Endothelial cell of umbilical vein (primary cell): Measurements from ENCODE around the gene ST3GAL4. TPM values are rescaled to one million over a fixed set of nuclear protein-coding genes. Genes with fewer than 3 reads are reported as not detected.

Source experiments
- BruUV-seq: library from RNA; stranded (reverse); fragments of 400-500 nt; replicated peaks from 2 replicates; lab custom pipeline; 2021; lab: Mats Ljungman, UMichigan
- CTCF ChIA-PET: fragments of 300-600, 350-600 bp; sonication (Branson Sonifier 250); formaldehyde crosslinking; loops from one replicate; lab custom pipeline; 2021; ENCODE audit warnings: antibody characterized with exemption, inconsistent platforms; lab: Charles Lee
- POLR2A ChIA-PET: fragments of 300-600, 350-600 bp; sonication (Branson Sonifier 250); formaldehyde crosslinking; loops from one replicate; lab custom pipeline; 2021; ENCODE audit warnings: antibody characterized with exemption, inconsistent platforms; lab: Charles Lee
- DNase-seq: peaks from one replicate; pipeline ENCODE4 v3.0.0-alpha.2; 2011; ENCODE audit warnings: low read depth, low spot score
- FAIRE-seq: peaks from 2 replicates; lab custom pipeline; 2011; peaks lifted over from hg19 to GRCh38; lab: Jason Lieb, UNC
- H2AFZ ChIP-seq: 2 replicates; pipeline ENCODE4 v1.6.0; 2012; ENCODE audit warnings: low read depth, low read length, control low read depth, inconsistent platforms
- H3K27ac ChIP-seq: 2 replicates; pipeline ENCODE4 v1.5.1; 2011; ENCODE audit warnings: low read depth, mild to moderate bottlenecking, control low read depth, low read length, moderate library complexity; ENCODE audit not compliant: insufficient read depth
- H3K27me3 ChIP-seq, 2 experiments: 2 replicates each; pipeline versions ENCODE4 v1.6.0 to v1.6.1; 2011; ENCODE audit warnings: low read length in 2 of 2, mixed read lengths in 1 of 2; ENCODE audit not compliant: control insufficient read depth in 2 of 2, insufficient read depth in 2 of 2
- H3K36me3 ChIP-seq, 2 experiments: 2 replicates in 1 of 2; 3 replicates in 1 of 2; pipeline ENCODE4 v1.5.1; 2011; ENCODE audit warnings: low read length in 2 of 2, mild to moderate bottlenecking in 1 of 2, moderate library complexity in 1 of 2; ENCODE audit not compliant: control insufficient read depth in 2 of 2, insufficient read depth in 2 of 2; ENCODE audit errors: extremely low read depth in 1 of 2
- H3K4me1 ChIP-seq: 3 replicates; pipeline ENCODE4 v1.5.1; 2011; ENCODE audit warnings: mild to moderate bottlenecking, low read length; ENCODE audit not compliant: control insufficient read depth, insufficient read depth; ENCODE audit errors: extremely low read depth
- H3K4me2 ChIP-seq: 2 replicates; pipeline ENCODE4 v1.6.1; 2011; ENCODE audit warnings: low read length, control low read depth, mixed read lengths; ENCODE audit not compliant: insufficient read depth
- H3K4me3 ChIP-seq, 3 experiments: fragments of 200-600 bp in 1 of 3; sonication (generic), shearing (Covaris generic) in 1 of 3; replicated peaks in 1 of 3; 2 replicates each; pipeline ENCODE4 v1.5.1; 2011 to 2016; ENCODE audit warnings: control low read depth in 3 of 3, low read length in 3 of 3, mild to moderate bottlenecking in 2 of 3, inconsistent platforms in 1 of 3, low read depth in 1 of 3, moderate library complexity in 1 of 3; ENCODE audit not compliant: insufficient read depth in 1 of 3
- H3K79me2 ChIP-seq: 2 replicates; pipeline ENCODE4 v1.6.0; 2012; ENCODE audit warnings: low read length, inconsistent platforms; ENCODE audit not compliant: control insufficient read depth, insufficient read depth
- H3K9ac ChIP-seq: replicated peaks from 2 replicates; pipeline ENCODE3; 2011; ENCODE audit warnings: low read length, control low read depth; ENCODE audit not compliant: insufficient read depth; ENCODE audit errors: extremely low read depth
- H3K9me1 ChIP-seq: replicated peaks from 3 replicates; pipeline ENCODE4 v1.6.0; 2011; ENCODE audit warnings: mild to moderate bottlenecking, low read length; ENCODE audit not compliant: control insufficient read depth, insufficient read depth; ENCODE audit errors: extremely low read depth
- H3K9me3 ChIP-seq: replicated peaks from 2 replicates; pipeline ENCODE4 v1.5.1; 2012; ENCODE audit warnings: low read length, inconsistent platforms; ENCODE audit not compliant: control insufficient read depth, insufficient read depth
- H4K20me1 ChIP-seq: replicated peaks from 2 replicates; pipeline ENCODE3; 2011; ENCODE audit warnings: mild to moderate bottlenecking, low read length; ENCODE audit not compliant: control insufficient read depth, insufficient read depth; ENCODE audit errors: extremely low read depth
- CTCF ChIP-seq, 2 donors: IDR thresholded peaks; 1 replicate in 1 of 2; 2 replicates in 1 of 2; pipeline ENCODE4 v1.5.1; 2011; ENCODE audit warnings: low read length in 2 of 2, mild to moderate bottlenecking in 2 of 2, moderate library complexity in 2 of 2, control low read depth in 1 of 2, inconsistent platforms in 1 of 2, low read depth in 1 of 2; ENCODE audit not compliant: insufficient read depth in 1 of 2; ENCODE audit errors: extremely low read depth in 1 of 2
- EZH2 ChIP-seq: IDR thresholded peaks from 2 replicates; pipeline ENCODE4 v1.6.1; 2012; ENCODE audit warnings: borderline replicate concordance, low read depth, mild to moderate bottlenecking, moderate library complexity, low read length, inconsistent platforms; ENCODE audit not compliant: severe bottlenecking
- FOS ChIP-seq: IDR thresholded peaks from 2 replicates; pipeline ENCODE4 v1.6.1; 2011; ENCODE audit warnings: mild to moderate bottlenecking, low read length, moderate library complexity, borderline replicate concordance; ENCODE audit not compliant: insufficient read depth
- GATA2 ChIP-seq: IDR thresholded peaks from 2 replicates; pipeline ENCODE4 v1.7.0; 2011; ENCODE audit warnings: low read depth, mild to moderate bottlenecking, moderate library complexity, mixed read lengths, low read length; ENCODE audit not compliant: insufficient read length, insufficient read depth
- JUN ChIP-seq: IDR thresholded peaks from 2 replicates; pipeline ENCODE4 v1.6.1; 2011; ENCODE audit warnings: borderline replicate concordance, low read depth; ENCODE audit not compliant: insufficient read length, insufficient read depth
- MAX ChIP-seq: IDR thresholded peaks from 2 replicates; pipeline ENCODE4 v1.6.1; 2011; ENCODE audit not compliant: insufficient read depth, insufficient read length
- MYC ChIP-seq: IDR thresholded peaks from one replicate; pipeline ENCODE4 v1.6.1; 2011; ENCODE audit warnings: mild to moderate bottlenecking, low read depth, low read length
- POLR2A ChIP-seq: IDR thresholded peaks from 2 replicates; pipeline ENCODE4 v1.6.1; 2012; ENCODE audit warnings: low read depth, mild to moderate bottlenecking, control low read depth, low read length
- dilution Hi-C: fragments of 300-500 bp; cut with MboI; formaldehyde crosslinking; loops from one replicate; pipeline ENCODE4 v1.15.0; 2019; ENCODE audit warnings: low sequenced_read_pairs; ENCODE audit not compliant: extremely low pct_ligation_motif_present
- intact Hi-C: fragments of 100-400 bp; cut with micrococcal nuclease; formaldehyde crosslinking; loops from one replicate; pipeline ENCODE4 v1.10.0; 2022
- polyA plus RNA-seq, 4 experiments: library from polyadenylated mRNA; depleted of rRNA in 3 of 4; stranded (reverse) in 3 of 4; unstranded in 1 of 4; fragments of >200 nt; gene quantifications; 2 replicates each; pipeline versions ENCODE4 v1.2.1 to v1.2.3, GENCODE V29; 2011 to 2012; ENCODE audit warnings: missing spikeins in 1 of 4
- total RNA-seq: library from RNA; stranded (reverse); gene quantifications from 2 replicates; pipeline ENCODE4 v1.2.3, GENCODE V29; 2021

Gene ST3GAL4
- total and polyA plus RNA-seq, 2 donors (not counting 3 experiments of a cell fraction or from before 2014, with no cell fraction given) = 17.7 to 19.4 TPM

GRCh38 chr11:126398721-126399120 is 43.2 kb downstream of the ST3GAL4 start:
- FAIRE-seq (no peak), DNase-seq (no peak)
- Histone ChIP-seq H3K9me3 (no peaks in the 10 kb centered on the region), H3K36me3 (no peaks in the 10 kb centered on the region), H3K4me1 (no peaks in the 10 kb centered on the region), H3K27ac (no peak overlapping the region), H3K27me3 (no peaks in the 10 kb centered on the region), H4K20me1 (no peaks in the 10 kb centered on the region), H3K9me1 (no peaks in the 10 kb centered on the region), H3K4me3 (no peak overlapping the region), H3K4me2 (no peak overlapping the region), H3K79me2 (no peaks in the 10 kb centered on the region), H2AFZ (no peak overlapping the region), H3K9ac (no peak overlapping the region)
- TF ChIP-seq MYC = no peak
- CTCF ChIA-PET = interaction anchor here (1.4 kb wide), 1 partner anchor 88 kb away, joined by 3 read pairs; no protein-coding TSS in a partner anchor
- intact Hi-C loops (no loop called here), dilution Hi-C loops (no loop called here)
- BruUV-seq = no TSS peak
- POLR2A ChIA-PET = no interaction called here

- FAIRE-seq = no peak
- POLR2A ChIA-PET = no interaction called here
Measured at GRCh38 chr11:126400019-126400418, 44.5 kb downstream of the ST3GAL4 start.

More at GRCh38 chr11:126400019-126400418, 44.5 kb downstream of the ST3GAL4 start:
- dilution Hi-C loops (no loop called here), intact Hi-C loops (no loop called here)
- Histone ChIP-seq H3K9me1 (no peaks in the 10 kb centered on the region), H3K27ac (no peak overlapping the region), H3K4me1 (no peaks in the 10 kb centered on the region), H3K79me2 (no peaks in the 10 kb centered on the region), H3K27me3 (no peaks in the 10 kb centered on the region), H3K36me3 (no peaks in the 10 kb centered on the region), H3K4me2 (no peak overlapping the region), H4K20me1 (no peaks in the 10 kb centered on the region), H2AFZ (no peak overlapping the region), H3K9ac (no peak overlapping the region), H3K4me3 (no peak overlapping the region), H3K9me3 (no peaks in the 10 kb centered on the region)
- DNase-seq = no peak
- TF ChIP-seq MYC (no peak), JUN (no peak), FOS (no peak), POLR2A (no peak), GATA2 (no peak), EZH2 (no peak), CTCF (IDR thresholded peaks at IDR 0.05; ENCODE audit: extremely low read depth in 1 of 2, insufficient read depth in 1 of 2, low read depth in 1 of 2, low read length in 2 of 2) (no peak), MAX (no peak)
- CTCF ChIA-PET = no interaction called here
- no TSS peak for BruUV-seq
